H1 (cell line): Measurements from ENCODE around the gene TIA1. TPM values are rescaled to one million over a fixed set of nuclear protein-coding genes. Genes with fewer than 3 reads are reported as not detected.

Experiments
- CTCF ChIA-PET: fragments of 300-600 bp; sonication (Branson Sonifier 250); formaldehyde crosslinking; loops from one replicate; lab custom pipeline; 2021; ENCODE audit not compliant: partially characterized antibody; lab: Charles Lee
- POLR2A ChIA-PET: fragments of 300-600 bp; sonication (Branson Sonifier 250); formaldehyde crosslinking; loops from one replicate; lab custom pipeline; 2021; ENCODE audit warnings: inconsistent platforms; ENCODE audit not compliant: partially characterized antibody; lab: Charles Lee
- DNase-seq, 2 experiments: peaks; one replicate each; pipeline versions ENCODE4 v3.0.0 to v3.0.0-alpha.2; 2010 to 2022; ENCODE audit warnings: low spot score in 2 of 2, low read depth in 1 of 2, mixed read lengths in 1 of 2
- FAIRE-seq: peaks from 2 replicates; lab custom pipeline; 2011; peaks lifted over from hg19 to GRCh38; lab: Jason Lieb, UNC
- H2AFZ ChIP-seq: 2 replicates; pipeline ENCODE4 v1.8.1; 2012; ENCODE audit warnings: low read length, inconsistent platforms
- H2AK5ac ChIP-seq: 2 replicates; pipeline ENCODE4 v1.6.1; 2013; ENCODE audit warnings: low read depth, low read length
- H2BK120ac ChIP-seq: replicated peaks from 2 replicates; pipeline ENCODE3; 2013; ENCODE audit warnings: low read depth, low read length, inconsistent platforms
- H2BK12ac ChIP-seq: 2 replicates; pipeline ENCODE4 v1.6.1; 2013; ENCODE audit warnings: low read depth, low read length
- H2BK15ac ChIP-seq: 2 replicates; pipeline ENCODE4 v1.6.1; 2013; ENCODE audit warnings: low read length
- H2BK20ac ChIP-seq: 2 replicates; pipeline ENCODE4 v1.6.1; 2013; ENCODE audit warnings: low read length
- H2BK5ac ChIP-seq: 2 replicates; pipeline ENCODE4 v1.6.1; 2013; ENCODE audit warnings: low read depth, low read length
- H3K14ac ChIP-seq: 2 replicates; pipeline ENCODE4 v1.6.1; 2013; ENCODE audit warnings: inconsistent platforms; ENCODE audit not compliant: insufficient read length
- H3K18ac ChIP-seq: 2 replicates; pipeline ENCODE4 v1.6.1; 2013; ENCODE audit warnings: low read length; ENCODE audit errors: extremely low read depth
- H3K23ac ChIP-seq: 2 replicates; pipeline ENCODE4 v1.6.1; 2013; ENCODE audit warnings: inconsistent platforms; ENCODE audit not compliant: insufficient read length
- H3K23me2 ChIP-seq: 2 replicates; pipeline ENCODE4 v1.6.1; 2013; ENCODE audit warnings: low read depth, low read length
- H3K27ac ChIP-seq: 2 replicates; pipeline ENCODE4 v1.6.1; 2011; ENCODE audit warnings: low read depth, low read length, inconsistent platforms
- H3K27me3 ChIP-seq, 4 experiments: replicated peaks in 1 of 4; 1 replicate in 1 of 4; 2 replicates in 3 of 4; pipeline versions ENCODE4 v1.6.1 to v1.8.1; 2011 to 2013; ENCODE audit warnings: low read length in 3 of 4, mild to moderate bottlenecking in 3 of 4, inconsistent platforms in 2 of 4, mixed read lengths in 2 of 4, moderate library complexity in 1 of 4; ENCODE audit not compliant: control insufficient read depth in 3 of 4, insufficient read depth in 3 of 4; ENCODE audit errors: extremely low read depth in 1 of 4
- H3K36me3 ChIP-seq, 4 experiments: 2 replicates each; pipeline versions ENCODE4 v1.6.1 to v1.8.1; 2011 to 2013; ENCODE audit warnings: mild to moderate bottlenecking in 4 of 4, low read length in 3 of 4, moderate library complexity in 2 of 4, control low read depth in 1 of 4, inconsistent platforms in 1 of 4; ENCODE audit not compliant: insufficient read depth in 4 of 4, control insufficient read depth in 2 of 4
- H3K4ac ChIP-seq: replicated peaks from 2 replicates; pipeline ENCODE3; 2013; ENCODE audit warnings: low read length, low read depth, mixed read lengths, inconsistent platforms; ENCODE audit not compliant: insufficient read length
- H3K4me1 ChIP-seq, 4 experiments: replicated peaks in 1 of 4; 1 replicate in 1 of 4; 2 replicates in 3 of 4; pipeline versions ENCODE4 v1.6.1 to v1.8.1; 2011 to 2013; ENCODE audit warnings: low read length in 3 of 4, inconsistent platforms in 2 of 4, mixed read lengths in 1 of 4; ENCODE audit not compliant: insufficient read depth in 4 of 4, control insufficient read depth in 3 of 4
- H3K4me2 ChIP-seq, 2 experiments: 2 replicates each; pipeline versions ENCODE4 v1.6.1 to v1.8.1; 2011 to 2013; ENCODE audit warnings: low read depth in 2 of 2, low read length in 2 of 2, control low read depth in 1 of 2, inconsistent platforms in 1 of 2, mild to moderate bottlenecking in 1 of 2; ENCODE audit not compliant: insufficient read depth in 1 of 2
- H3K4me3 ChIP-seq, 4 experiments: fragments of 200-600, 300-600 bp in 1 of 4; sonication (generic), shearing (Covaris generic), sonication (Bioruptor Twin) in 1 of 4; 2 replicates each; pipeline versions ENCODE4 v1.5.1 to v1.8.1; 2011 to 2016; ENCODE audit warnings: low read length in 4 of 4, low read depth in 3 of 4, control low read depth in 2 of 4, inconsistent platforms in 2 of 4, mild to moderate bottlenecking in 2 of 4, mixed read lengths in 1 of 4, moderate library complexity in 1 of 4; ENCODE audit not compliant: insufficient read depth in 2 of 4; ENCODE audit errors: extremely low read depth in 1 of 4
- H3K56ac ChIP-seq: replicated peaks from 2 replicates; pipeline ENCODE3; 2013; ENCODE audit warnings: low read depth, mild to moderate bottlenecking, mixed read lengths, low read length, inconsistent platforms; ENCODE audit not compliant: insufficient read length
- H3K79me1 ChIP-seq: 2 replicates; pipeline ENCODE4 v1.6.1; 2013; ENCODE audit warnings: low read depth, low read length, control low read depth
- H3K79me2 ChIP-seq, 2 experiments: 2 replicates each; pipeline versions ENCODE4 v1.6.1 to v1.8.1; 2012 to 2013; ENCODE audit warnings: low read length in 2 of 2, mild to moderate bottlenecking in 2 of 2, inconsistent platforms in 1 of 2; ENCODE audit not compliant: insufficient read depth in 2 of 2, control insufficient read depth in 1 of 2
- H3K9ac ChIP-seq, 4 experiments: replicated peaks in 1 of 4; 1 replicate in 1 of 4; 2 replicates in 3 of 4; pipeline versions ENCODE4 v1.6.1 to v1.8.1; 2011 to 2013; ENCODE audit warnings: low read depth in 3 of 4, low read length in 3 of 4, control low read depth in 2 of 4, mild to moderate bottlenecking in 2 of 4, moderate library complexity in 2 of 4, inconsistent platforms in 1 of 4; ENCODE audit errors: extremely low read depth in 1 of 4
- H3K9me3 ChIP-seq, 2 experiments: 2 replicates each; pipeline versions ENCODE4 v1.6.1 to v1.8.1; 2012 to 2013; ENCODE audit warnings: mild to moderate bottlenecking in 2 of 2, moderate library complexity in 2 of 2, control low read depth in 1 of 2, inconsistent platforms in 1 of 2, low read depth in 1 of 2, low read length in 1 of 2, mixed read lengths in 1 of 2; ENCODE audit not compliant: insufficient read depth in 2 of 2
- H4K20me1 ChIP-seq, 2 experiments: replicated peaks in 1 of 2; 2 replicates each; pipeline versions ENCODE3 to v1.8.1; 2011 to 2013; ENCODE audit warnings: inconsistent platforms in 2 of 2, low read length in 2 of 2, mild to moderate bottlenecking in 1 of 2; ENCODE audit not compliant: insufficient read depth in 2 of 2, control insufficient read depth in 1 of 2
- H4K5ac ChIP-seq: 2 replicates; pipeline ENCODE4 v1.6.1; 2013; ENCODE audit warnings: low read length, low read depth, mixed read lengths, inconsistent platforms; ENCODE audit not compliant: insufficient read length
- H4K8ac ChIP-seq: 2 replicates; pipeline ENCODE4 v1.8.0; 2013; ENCODE audit warnings: mild to moderate bottlenecking, moderate library complexity, low read length, inconsistent platforms; ENCODE audit not compliant: insufficient read depth; ENCODE audit errors: extremely low read depth
- H4K91ac ChIP-seq: replicated peaks from 2 replicates; pipeline ENCODE3; 2013; ENCODE audit warnings: low read length, mixed read lengths, inconsistent platforms; ENCODE audit not compliant: insufficient read length
- CHD2 ChIP-seq: IDR thresholded peaks from 2 replicates; pipeline ENCODE4 v1.6.1; 2012; ENCODE audit warnings: low read length, improper control_type of control experiment
- E2F6 ChIP-seq: IDR thresholded peaks from 2 replicates; pipeline ENCODE4 v1.6.1; 2012; ENCODE audit warnings: inconsistent platforms
- EZH2 ChIP-seq: fragments of 200-600 bp; sonication (generic); IDR thresholded peaks from 2 replicates; pipeline ENCODE4 v1.7.1; 2012; ENCODE audit warnings: low read depth, mild to moderate bottlenecking, moderate library complexity, low read length, inconsistent platforms; ENCODE audit not compliant: severe bottlenecking
- JUND ChIP-seq: IDR thresholded peaks from 2 replicates; pipeline ENCODE4 v1.6.1; 2011; ENCODE audit warnings: mild to moderate bottlenecking, improper control_type of control experiment, low read length
- POLR2A ChIP-seq, 2 experiments: IDR thresholded peaks; 1 replicate in 1 of 2; 2 replicates in 1 of 2; pipeline ENCODE4 v1.6.1; 2011; ENCODE audit warnings: low read depth in 2 of 2, low read length in 2 of 2, mild to moderate bottlenecking in 2 of 2; ENCODE audit errors: control extremely low read depth in 1 of 2
- RNF2 ChIP-seq: fragments of 200-900, 300-1000 bp; sonication (generic); IDR thresholded peaks from 2 replicates; pipeline ENCODE4 v1.7.1; 2016; ENCODE audit warnings: borderline replicate concordance, low read depth, mild to moderate bottlenecking, antibody characterized with exemption, low read length; ENCODE audit not compliant: poor library complexity, severe bottlenecking; ENCODE audit errors: missing control alignments
- SIN3A ChIP-seq, 2 experiments: IDR thresholded peaks in 1 of 2; conservative IDR thresholded peaks in 1 of 2; 2 replicates each; pipeline ENCODE4 v1.6.1; 2011 to 2012; ENCODE audit warnings: low read length in 2 of 2, improper control_type of control experiment in 1 of 2, low read depth in 1 of 2, mild to moderate bottlenecking in 1 of 2
- SUZ12 ChIP-seq: fragments of 200-600 bp; sonication (generic); IDR thresholded peaks from 2 replicates; pipeline ENCODE4 v1.6.1; 2012; ENCODE audit warnings: mild to moderate bottlenecking, inconsistent platforms, low read length, moderate library complexity, mixed read lengths
- TAF1 ChIP-seq: IDR thresholded peaks from 2 replicates; pipeline ENCODE4 v1.6.1; 2011; ENCODE audit warnings: mild to moderate bottlenecking, low read depth, low read length
- TAF7 ChIP-seq: optimal IDR thresholded peaks from 2 replicates; pipeline ENCODE3; 2011; ENCODE audit warnings: low read depth, mild to moderate bottlenecking, inconsistent platforms, low read length, moderate library complexity, borderline replicate concordance
- USF2 ChIP-seq: IDR thresholded peaks from 2 replicates; pipeline ENCODE4 v1.6.1; 2011; ENCODE audit warnings: low read length, improper control_type of control experiment
- WGBS, 2 experiments: shearing (Covaris generic) in 1 of 2; methylation state at CpG; one replicate each; pipeline versions ENCODE4 v1.1.6 to v1.1.7; 2013 to 2015; ENCODE audit warnings: low lambda C conversion rate in 2 of 2, mixed read lengths in 2 of 2, inconsistent platforms in 1 of 2, low coverage in 1 of 2, missing lambda C conversion rate in 1 of 2; ENCODE audit not compliant: insufficient replicate concordance in 2 of 2, insufficient coverage in 1 of 2, insufficient read length in 1 of 2; ENCODE audit errors: extremely low coverage in 1 of 2, missing lambda C conversion rate in 1 of 2; 5-methylcytosine and 5-hydroxymethylcytosine counted together
- polyA plus RNA-seq, 7 experiments: library from polyadenylated mRNA; depleted of rRNA in 3 of 7; stranded (reverse) in 5 of 7; unstranded in 2 of 7; fragments of >200 nt in 5 of 7; fragments of 200-250 nt in 2 of 7; gene quantifications; 1 replicate in 5 of 7; 2 replicates in 1 of 7; 4 replicates in 1 of 7; pipeline versions ENCODE4 v1.2.1 to v1.2.3, GENCODE V29; 2011 to 2013; ENCODE audit warnings: missing spikeins in 2 of 7, mixed read lengths in 2 of 7
- total RNA-seq: library from RNA; stranded (reverse); fragmentation: NEBNext Ultra II Directional; extraction: Animal tissue kit (Norgen Biotek cat#: 25700); gene quantifications from 2 replicates; pipeline ENCODE4 v1.2.1, GENCODE V29; 2021

Gene TIA1
- total and polyA plus RNA-seq, 2 of the 8 experiments (the other 6 are each of a cell fraction or from before 2014, with no cell fraction given), result 58.6 to 181 TPM

GRCh38 chr2:70181363-70181956, 67.0 kb downstream of the TIA1 start:
- FAIRE-seq (no peak), DNase-seq (no peak)
- ChIA-PET CTCF (interaction anchor here (0.6 to 1.8 kb wide), 4 partner anchors 10 to 497 kb away, joined by 3 to 5 read pairs (median 3); partner anchors contain the start of gene C2orf42), POLR2A (interaction anchor here (0.5 to 2.5 kb wide), 11 partner anchors 9 to 267 kb away, joined by 3 to 15 read pairs (median 3); partner anchors contain the start of gene C2orf42)
- no peak overlapping the region for H2BK5ac ChIP-seq
- no peak overlapping the region for H2BK20ac ChIP-seq
- no peak overlapping the region for H2BK12ac ChIP-seq
- H3K4me3 ChIP-seq, result no peak overlapping the region
- H3K9ac ChIP-seq, result no peak overlapping the region
- no peak overlapping the region for H3K4ac ChIP-seq
- H3K18ac ChIP-seq, result no peak overlapping the region
- H4K91ac ChIP-seq, result no peak overlapping the region
- no peak overlapping the region for H2BK120ac ChIP-seq
- H3K9me3 ChIP-seq, result no peaks in the 10 kb centered on the region
- no peaks in the 10 kb centered on the region for H3K79me1 ChIP-seq
- no peak overlapping the region; the same call in 1 of the 2 replicates for H4K8ac ChIP-seq
- H3K23me2 ChIP-seq, result no peaks in the 10 kb centered on the region
- no peak overlapping the region for H3K27ac ChIP-seq
- H2AK5ac ChIP-seq, result no peak overlapping the region
- H3K4me2 ChIP-seq, result no peak overlapping the region
- no peak overlapping the region for H2AFZ ChIP-seq
- H3K36me3 ChIP-seq, result peaks cover 0 to 23% (median 7%) of the 10 kb centered on the region in 4 experiments; a peak in 6 of 8 replicates
- no peak overlapping the region for H2BK15ac ChIP-seq
- no peaks in the 10 kb centered on the region for H3K27me3 ChIP-seq
- no peaks in the 10 kb centered on the region for H4K20me1 ChIP-seq
- no peak overlapping the region for H3K23ac ChIP-seq
- H3K56ac ChIP-seq, result no peak overlapping the region
- 92% methylated on average over 16 of the region's 16 CpGs; no CpG with 5 or more reads in 1 of the 2 experiments for WGBS, 2 experiments
- H3K79me2 ChIP-seq, result no peaks in the 10 kb centered on the region
- no peak overlapping the region for H4K5ac ChIP-seq
- H3K14ac ChIP-seq, result no peak overlapping the region
- H3K4me1 ChIP-seq, result no peaks in the 10 kb centered on the region
- TF ChIP-seq TAF1 (no peak), SUZ12 (no peak), CHD2 (no peak), SIN3A (conservative IDR thresholded peaks at IDR 0.05 in 1 of 2, IDR thresholded peaks at IDR 0.05 in 1 of 2; ENCODE audit: low read depth in 1 of 2, low read length in 2 of 2) (no peak), TAF7 (no peak), E2F6 (no peak), RNF2 (no peak), JUND (no peak), POLR2A (IDR thresholded peaks at IDR 0.05; ENCODE audit: control extremely low read depth in 1 of 2, low read depth in 2 of 2, low read length in 2 of 2) (no peak), EZH2 (no peak), USF2 (no peak)
